Stimulated activated CD8-positive, alpha-beta memory T cell treated with anti-CD3 and anti-CD28 coated beads, Interleukin-7, amount 100 ng/mL, for 24 hours (primary cell): Measurements from ENCODE around the gene IARS1.

Experiments used
- DNase-seq: peaks from one replicate; pipeline ENCODE4 v3.0.0-alpha.2; 2020; ENCODE audit warnings: low read depth

The IARS1 gene

DNA sequence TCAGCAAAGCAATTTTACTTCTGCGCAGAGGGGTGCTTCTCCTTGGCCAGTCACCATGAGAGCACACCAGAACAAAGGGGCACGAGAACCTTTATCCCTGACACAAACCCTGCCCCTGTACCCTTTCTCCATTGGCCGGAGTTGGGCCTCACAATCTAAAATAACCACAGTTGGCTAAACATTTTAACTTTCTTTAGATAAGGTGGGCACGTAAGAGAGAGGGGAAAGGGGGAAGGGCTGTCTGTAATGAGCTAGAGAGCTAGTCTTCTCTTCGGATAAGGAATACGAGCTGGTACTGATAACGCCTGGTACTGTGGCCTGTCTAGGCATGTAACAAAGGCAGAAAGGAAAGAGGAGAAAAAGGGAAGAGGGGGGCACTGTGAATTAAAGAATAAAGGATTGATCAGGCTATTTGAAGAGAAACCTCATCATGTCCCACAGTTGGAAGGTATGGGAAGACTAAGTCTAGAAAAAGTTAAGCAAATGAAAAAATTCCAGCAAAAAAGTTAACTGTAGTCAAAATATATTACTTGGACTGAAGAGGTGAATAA, 1.8 kb upstream of the IARS1 start:
- DNase-seq, result no peak

DNA sequence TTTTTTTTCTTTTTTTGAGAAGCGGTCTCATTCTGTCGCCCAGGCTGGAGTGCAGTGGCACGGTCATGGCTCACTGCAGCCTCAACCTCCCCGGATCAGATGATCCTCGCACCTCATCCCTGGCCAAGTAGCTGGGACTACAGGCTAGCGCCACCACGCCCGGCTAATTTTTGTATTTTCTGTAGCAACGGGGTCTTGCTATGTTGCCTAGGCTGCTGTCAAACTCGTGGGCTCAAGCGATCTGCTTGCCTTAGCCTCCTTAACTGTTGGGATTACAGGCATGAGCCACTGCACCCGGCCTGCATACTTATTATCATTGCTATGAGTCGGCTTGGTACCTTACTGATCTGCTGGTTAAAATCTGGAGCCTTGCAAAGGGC, 790 bp upstream of the IARS1 start:
- DNase-seq, result no peak

DNA sequence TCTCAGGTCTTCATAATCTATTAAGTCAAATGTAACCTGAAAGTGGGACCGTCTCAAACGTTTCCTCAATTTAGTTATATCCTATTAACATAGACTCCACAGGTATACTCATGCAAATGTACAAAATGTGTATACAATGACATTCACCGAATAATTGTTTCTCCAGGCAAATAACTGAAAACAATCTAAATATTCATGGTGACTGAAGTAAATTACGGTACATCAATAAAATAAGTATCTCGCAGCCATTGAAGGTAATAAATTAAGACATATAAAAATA, 482 bp downstream of the IARS1 start:
- DNase-seq, result no peak

GRCh38 chr9:92292338-92293074, 991 bp downstream of the IARS1 start:
- no peak for DNase-seq

DNA sequence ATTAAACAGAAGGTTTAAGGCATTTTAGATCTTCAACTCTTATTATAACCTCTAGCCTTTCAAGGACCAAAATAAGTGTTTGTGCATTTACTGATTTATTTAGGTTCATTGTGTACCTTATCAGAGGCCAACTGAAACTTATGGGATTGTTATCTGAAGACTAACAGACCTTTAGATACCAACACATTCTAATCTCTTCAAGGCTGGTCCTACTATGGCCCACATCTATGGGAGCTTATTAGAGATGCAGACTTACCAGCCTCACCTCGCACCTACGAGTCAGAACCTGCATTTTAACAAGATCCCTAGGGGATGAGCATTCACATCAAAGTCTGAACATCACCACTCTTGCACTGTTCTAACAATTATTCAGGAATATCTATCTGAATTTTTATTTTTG, 1.9 kb downstream of the IARS1 start:
- DNase-seq, result no peak

DNA sequence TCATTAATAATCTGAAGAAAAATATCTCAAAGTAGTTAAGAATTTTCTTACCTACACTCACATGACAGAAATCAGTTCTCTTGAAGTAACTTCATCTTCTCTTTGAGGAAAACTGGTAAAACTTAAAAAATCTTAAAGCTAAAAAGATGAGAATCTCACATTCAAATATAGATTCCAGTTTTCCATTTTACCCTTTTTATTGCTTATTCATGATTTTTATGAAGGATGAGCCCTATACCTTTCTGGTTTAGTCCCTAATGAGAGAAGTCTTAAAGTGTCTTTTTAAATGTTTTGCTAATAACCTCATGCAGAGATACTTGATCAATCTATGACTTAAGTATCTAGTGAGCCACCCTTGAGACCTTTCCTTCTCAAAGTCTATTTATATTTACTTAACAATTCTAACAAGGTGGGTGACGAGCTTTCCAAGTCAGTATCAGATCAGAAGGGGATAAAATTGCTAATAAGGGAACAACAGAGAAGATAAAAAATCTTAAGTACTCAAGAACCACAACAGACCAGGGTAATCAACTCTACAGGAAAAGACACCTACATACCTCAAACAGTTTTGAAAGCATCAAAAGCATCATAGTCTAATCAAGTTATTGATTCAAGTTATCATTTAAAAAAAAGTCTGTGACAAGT, 2.6 kb downstream of the IARS1 start:
- DNase-seq, result no peak

- DNase-seq, result no peak
Observed at GRCh38 chr9:92289708-92290390, 3.6 kb downstream of the IARS1 start.

GRCh38 chr9:92279302-92279701, 14.2 kb downstream of the IARS1 start:
- DNase-seq, result no peak

GRCh38 chr9:92278110-92278509, 15.4 kb downstream of the IARS1 start:
- DNase-seq, result no peak

DNA sequence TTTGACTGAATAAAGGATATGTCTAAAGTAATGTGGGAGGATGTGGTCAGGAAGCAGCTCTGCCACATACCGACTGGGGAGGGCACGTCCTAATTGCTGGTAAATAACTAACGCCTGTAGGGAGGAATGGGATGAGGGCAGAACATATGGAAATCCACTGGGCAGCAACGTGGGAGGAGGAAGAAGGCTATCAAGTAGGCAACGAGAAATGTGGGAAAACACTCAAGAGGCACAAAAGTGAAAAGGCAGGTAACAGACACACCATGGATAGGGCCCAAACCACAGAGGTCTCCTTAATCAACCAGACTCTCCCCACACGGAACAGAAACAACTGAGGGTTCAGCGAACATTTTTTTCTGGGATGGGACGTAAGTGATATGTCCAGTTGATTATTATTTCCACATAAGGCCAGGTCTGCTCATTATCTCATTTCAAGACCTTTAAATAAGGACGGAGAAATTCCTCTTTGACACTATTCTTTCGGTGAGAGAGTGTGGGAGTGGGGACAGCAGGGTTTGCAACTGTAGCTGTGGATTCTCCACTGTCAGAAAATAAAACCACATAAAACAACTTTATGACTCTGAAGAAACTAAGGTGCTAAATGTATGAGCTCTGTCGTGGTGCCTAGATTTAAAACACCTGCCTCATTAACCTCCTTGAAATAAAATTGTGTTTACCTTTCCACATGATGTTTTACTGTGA, 17.0 kb downstream of the IARS1 start:
- DNase-seq, result no peak

DNA sequence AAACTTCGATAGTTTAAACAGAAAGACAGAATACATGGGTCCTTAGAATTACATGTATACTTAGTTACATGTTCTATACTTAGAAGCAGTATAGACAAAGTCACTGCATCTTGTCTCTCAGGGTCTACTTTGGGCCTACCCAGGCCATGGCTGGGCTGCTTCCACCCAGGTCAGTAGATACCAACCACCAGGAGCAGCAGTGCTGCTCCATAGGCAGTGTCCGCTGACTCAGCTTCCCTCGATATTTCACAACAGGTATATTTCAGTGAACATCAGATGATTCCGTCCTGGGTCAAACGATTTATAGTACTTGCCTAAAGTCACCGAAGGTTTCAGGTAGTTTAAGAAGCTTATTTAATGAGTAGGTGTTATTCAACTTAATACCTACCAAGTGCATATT, 18.0 kb downstream of the IARS1 start:
- no peak for DNase-seq

DNA sequence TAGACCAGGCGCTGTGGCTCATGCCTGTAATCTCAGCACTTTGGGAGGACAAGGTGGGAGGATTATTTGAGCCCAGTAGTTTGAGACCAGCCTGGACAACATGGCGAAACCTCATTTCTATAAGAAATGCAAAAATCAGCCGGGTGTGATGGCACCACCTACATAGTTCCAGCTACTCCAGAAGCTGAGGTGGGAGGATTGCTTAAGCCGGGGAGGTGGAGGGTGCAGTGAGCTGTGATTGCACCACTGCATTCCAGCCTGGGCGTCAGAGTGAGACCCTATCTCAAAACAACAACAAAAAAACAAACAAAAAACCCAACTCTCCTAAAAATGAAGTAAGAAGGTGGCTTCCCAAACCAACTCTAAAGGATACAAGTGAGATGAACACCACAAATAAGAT, 23.0 kb downstream of the IARS1 start:
- DNase-seq, result no peak

DNA sequence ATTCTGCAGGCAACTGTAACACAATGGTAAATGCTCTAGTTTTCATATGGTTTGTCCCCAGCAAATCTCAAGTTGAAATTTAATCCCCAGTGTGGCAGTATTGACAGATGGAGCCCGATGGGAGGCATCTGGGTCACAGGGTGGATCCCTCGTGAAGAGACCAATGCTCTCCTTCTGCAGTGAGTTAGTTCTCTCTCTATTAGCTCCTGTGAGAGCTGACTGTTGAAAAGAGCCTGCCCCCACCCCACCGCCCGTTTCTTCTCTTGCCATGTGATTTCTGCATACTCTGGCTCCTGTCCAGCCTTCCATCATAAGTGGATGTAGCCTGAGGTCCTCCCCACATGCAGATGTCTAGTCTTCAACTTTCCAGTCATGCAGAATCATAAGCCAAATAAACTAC, 27.0 kb downstream of the IARS1 start:
- DNase-seq, result no peak

DNA sequence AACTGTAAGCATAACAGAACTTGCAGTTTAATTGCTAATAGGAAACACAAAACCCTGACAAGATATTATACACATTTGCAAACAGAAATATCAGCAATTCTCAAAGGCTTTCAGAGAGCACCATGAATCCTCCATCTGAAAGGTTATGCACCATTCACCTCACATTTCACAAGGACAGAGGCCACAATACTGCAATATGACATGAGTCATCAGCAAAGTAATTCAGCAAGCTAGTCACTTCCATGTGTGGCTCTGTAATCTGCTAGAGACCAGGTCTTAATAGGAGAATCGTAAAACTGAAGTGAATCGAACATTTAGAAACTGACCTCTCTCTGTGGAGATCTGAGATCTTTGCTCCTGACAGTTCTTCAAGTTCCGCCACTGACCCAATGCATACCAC, 28.3 kb downstream of the IARS1 start:
- DNase-seq, result no peak

DNA sequence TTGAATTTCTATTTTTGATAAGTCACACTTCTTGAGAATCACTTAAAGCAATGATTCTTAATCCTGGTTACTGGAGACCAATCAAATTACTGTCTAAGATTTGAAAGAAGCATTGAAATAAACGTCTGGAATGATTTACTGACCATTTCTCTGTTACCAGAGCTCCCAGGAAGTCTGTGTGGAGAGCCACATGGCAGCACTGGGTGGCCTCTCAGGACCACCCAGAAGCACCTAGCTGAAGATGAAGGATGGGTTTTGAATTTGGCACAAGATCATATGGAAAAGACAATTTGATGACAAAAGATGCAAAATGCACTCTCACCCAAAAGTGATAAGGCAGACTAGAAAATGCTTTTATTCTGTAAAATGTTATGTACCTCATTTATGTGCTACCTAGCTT, 30.4 kb downstream of the IARS1 start:
- DNase-seq, result no peak

DNA sequence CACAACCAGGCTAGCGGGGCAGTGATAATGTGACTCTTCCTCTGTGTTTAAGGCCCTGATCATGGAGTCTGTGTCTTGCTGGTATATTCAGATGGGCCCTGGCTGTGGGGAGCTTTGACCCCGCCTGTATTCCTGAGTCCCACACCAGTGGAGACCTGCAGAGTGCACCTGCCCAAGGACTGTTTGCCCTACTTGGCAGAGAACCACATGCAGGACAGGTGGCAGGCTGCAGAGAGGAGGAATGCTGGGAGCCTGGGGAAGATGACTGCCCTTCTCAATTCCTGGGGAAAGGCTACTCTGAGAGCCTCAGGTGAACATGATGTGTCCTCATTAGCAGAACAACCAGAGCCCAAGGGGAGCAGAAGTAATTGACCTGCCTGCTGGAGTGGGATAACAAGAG, 36.2 kb downstream of the IARS1 start:
- no peak for DNase-seq

GRCh38 chr9:92254381-92255337, 38.8 kb downstream of the IARS1 start:
- DNase-seq, result no peak

GRCh38 chr9:92253656-92254055, 39.8 kb downstream of the IARS1 start:
- DNase-seq, result no peak

DNA sequence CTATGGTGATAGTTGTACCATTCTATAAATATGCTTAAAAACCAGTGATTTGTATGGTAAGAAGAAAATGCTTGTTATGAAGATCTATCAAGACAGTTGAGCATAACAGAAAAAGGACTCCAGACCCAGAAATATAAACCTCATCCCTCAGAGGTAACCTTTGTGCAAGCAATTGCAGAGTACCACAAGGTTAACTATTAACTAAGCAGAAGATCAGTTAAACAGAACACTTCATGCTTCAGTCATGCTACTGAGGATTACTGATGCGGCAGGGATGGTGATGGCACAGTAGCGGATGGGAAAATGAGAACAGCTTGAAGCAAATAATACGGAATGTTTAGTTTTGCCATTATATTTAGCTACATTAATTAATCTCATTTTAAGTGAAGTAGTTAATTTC, 45.5 kb downstream of the IARS1 start:
- no peak for DNase-seq

DNA sequence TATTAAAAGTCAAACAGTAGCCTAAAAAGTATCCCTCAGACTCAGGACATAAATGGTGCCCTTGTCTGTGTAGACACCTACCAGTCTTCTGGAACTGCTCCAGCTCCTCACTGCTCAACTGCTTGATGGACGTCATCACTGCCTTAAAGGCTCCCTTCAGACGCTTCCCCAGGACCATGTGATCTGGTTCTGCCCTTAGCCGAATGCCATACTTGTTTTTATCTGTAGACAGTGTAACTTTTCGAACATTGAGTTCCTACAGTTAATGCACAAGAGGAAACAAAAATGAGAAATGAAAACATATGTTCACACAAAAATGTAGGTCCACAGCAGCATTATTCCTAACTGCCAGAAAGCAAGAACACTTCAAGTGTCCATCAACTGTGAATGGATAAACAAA, 46.2 kb downstream of the IARS1 start:
- DNase-seq, result no peak

- no peak for DNase-seq
Observed at GRCh38 chr9:92245005-92245797, 48.3 kb downstream of the IARS1 start.
